K562 (cell line): ENCODE results near the gene BCL2L1. TPM values are rescaled to one million over a fixed set of nuclear protein-coding genes. Genes with fewer than 3 reads are reported as not detected.

Source experiments
- ATF1 ChIP-seq, 2 experiments: fragments of 450-650 bp in 1 of 2; IDR thresholded peaks; 2 replicates each; pipeline ENCODE4 v1.6.1; 2016; ENCODE audit warnings: missing compliant biosample characterization in 1 of 2, missing genetic modification characterization in 1 of 2
- BMI1 ChIP-seq: fragments of 150-350 bp; IDR thresholded peaks from 2 replicates; pipeline ENCODE4 v1.6.1; 2014; ENCODE audit warnings: low read length
- FOXJ3 ChIP-seq: sonication (generic); formaldehyde crosslinking; IDR thresholded peaks from 2 replicates; pipeline ENCODE4 v1.4.0; 2020; ENCODE audit warnings: mild to moderate bottlenecking, missing genetic modification reagents
- FOXK1 ChIP-seq: sonication (generic); formaldehyde crosslinking; IDR thresholded peaks from 2 replicates; pipeline ENCODE4 v1.8.0; 2022; ENCODE audit warnings: missing genetic modification reagents, mild to moderate bottlenecking, borderline replicate concordance
- HDAC6 ChIP-seq: IDR thresholded peaks from 2 replicates; pipeline ENCODE4 v1.6.1; 2012; ENCODE audit warnings: low read depth, mild to moderate bottlenecking, control low read depth, inconsistent platforms, low read length, moderate library complexity
- HDGF ChIP-seq: fragments of 450-650 bp; IDR thresholded peaks from 2 replicates; pipeline ENCODE4 v1.6.1; 2016
- HMGN3 ChIP-seq: IDR thresholded peaks from 2 replicates; pipeline ENCODE4 v1.6.1; 2011; ENCODE audit warnings: borderline replicate concordance, low read depth, mild to moderate bottlenecking, mixed read lengths, low read length; ENCODE audit not compliant: insufficient read length; ENCODE audit errors: extremely low read depth
- HOXB6 ChIP-seq: fragments of 250-450 bp; sonication (Bioruptor Pico); IDR thresholded peaks from 2 replicates; pipeline ENCODE4 v1.5.1; 2022; ENCODE audit warnings: mild to moderate bottlenecking, borderline replicate concordance
- NR0B1 ChIP-seq: fragments of 450-650 bp; IDR thresholded peaks from one replicate; pipeline ENCODE4 v1.6.1; 2018; ENCODE audit warnings: mild to moderate bottlenecking, moderate library complexity; ENCODE audit not compliant: partially characterized antibody
- NR4A1 ChIP-seq, 2 experiments: fragments of 250-450 bp in 1 of 2; fragments of 450-650 bp in 1 of 2; sonication (Bioruptor Pico) in 1 of 2; IDR thresholded peaks; 2 replicates each; pipeline versions ENCODE4 v1.4.0 to v1.6.1; 2016 to 2020; ENCODE audit warnings: mild to moderate bottlenecking in 2 of 2, missing compliant biosample characterization in 1 of 2, missing genetic modification characterization in 1 of 2, moderate library complexity in 1 of 2
- RCOR1 ChIP-seq, 2 experiments: IDR thresholded peaks; 2 replicates each; pipeline ENCODE4 v1.6.1; 2012; ENCODE audit warnings: low read depth in 2 of 2, low read length in 2 of 2, borderline replicate concordance in 1 of 2, improper control_type of control experiment in 1 of 2
- SMARCA5 ChIP-seq: fragments of 450-650 bp; IDR thresholded peaks from 2 replicates; pipeline ENCODE4 v1.6.1; 2016
- TAF7 ChIP-seq: fragments of 450-650 bp; IDR thresholded peaks from 2 replicates; pipeline ENCODE4 v1.6.1; 2016; ENCODE audit warnings: missing genetic modification characterization, missing compliant biosample characterization
- THRAP3 ChIP-seq: fragments of 450-650 bp; IDR thresholded peaks from 2 replicates; pipeline ENCODE4 v1.6.1; 2016; ENCODE audit warnings: mild to moderate bottlenecking, inconsistent platforms, borderline replicate concordance
- XRCC4 ChIP-seq: IDR thresholded peaks from one replicate; pipeline ENCODE4 v1.6.1; 2011; ENCODE audit not compliant: insufficient read depth, insufficient read length; ENCODE audit errors: extremely low read depth
- ZNF124 ChIP-seq: sonication (generic); formaldehyde crosslinking; IDR thresholded peaks from 2 replicates; pipeline ENCODE4 v1.8.1; 2022; ENCODE audit warnings: missing genetic modification reagents
- ZNF384 ChIP-seq: IDR thresholded peaks from 2 replicates; pipeline ENCODE4 v1.6.1; 2012; ENCODE audit warnings: low read depth, low read length, improper control_type of control experiment
- ZNF436 ChIP-seq: fragments of 250-450, 450-650 bp; sonication (Bioruptor Pico); formaldehyde crosslinking; IDR thresholded peaks from 2 replicates; pipeline ENCODE4 v1.7.0; 2020; ENCODE audit warnings: mild to moderate bottlenecking
- ZNF445 ChIP-seq: fragments of 250-450 bp; sonication (Bioruptor Pico); IDR thresholded peaks from 2 replicates; pipeline ENCODE4 v1.4.0; 2020; ENCODE audit warnings: low read depth, mild to moderate bottlenecking, moderate library complexity
- ZNF707 ChIP-seq: fragments of 250-450 bp; sonication (Bioruptor Pico); conservative IDR thresholded peaks from 2 replicates; pipeline ENCODE4 v1.8.0; 2022; ENCODE audit warnings: inconsistent platforms, mild to moderate bottlenecking, moderate library complexity
- ZNF75A ChIP-seq: fragments of 450-650 bp; formaldehyde crosslinking; IDR thresholded peaks from 2 replicates; pipeline ENCODE4 v1.4.0; 2020; ENCODE audit warnings: mild to moderate bottlenecking
- polyA plus RNA-seq, 8 experiments: library from polyadenylated mRNA; depleted of rRNA in 4 of 8; stranded (reverse) in 5 of 8; unstranded in 3 of 8; fragments of >200 nt; fragmentation: Nextera tagmentation in 2 of 8; fragmentation: Illumina TruSeq in 1 of 8; extraction: Ambion mirVana in 2 of 8; extraction: Trizol in 1 of 8; gene quantifications; 2 replicates each; pipeline versions ENCODE4 v1.2.1 to v1.2.3, GENCODE V29; 2011 to 2014; ENCODE audit warnings: inconsistent platforms in 1 of 8, missing spikeins in 1 of 8
- total RNA-seq, 7 experiments: library from RNA; depleted of rRNA in 6 of 7; stranded (reverse); fragments of >200 nt in 6 of 7; fragmentation: Illumina TruSeq in 2 of 7; extraction: Trizol in 2 of 7; gene quantifications; 2 replicates each; pipeline versions ENCODE4 v1.2.1 to v1.2.3, GENCODE V29; 2011 to 2021; ENCODE audit warnings: low replicate concordance in 1 of 7
- TF ChIP-seq, protein P1 (sequence below): sonication (generic); formaldehyde crosslinking; IDR thresholded peaks from 2 replicates; pipeline ENCODE4 v1.4.0; 2020; ENCODE audit warnings: mild to moderate bottlenecking, missing genetic modification reagents
- TF ChIP-seq, protein P2 (sequence below): fragments of 450-650 bp; formaldehyde crosslinking; IDR thresholded peaks from 2 replicates; pipeline ENCODE4 v1.4.0; 2020; ENCODE audit warnings: mild to moderate bottlenecking, moderate library complexity
- TF ChIP-seq, protein P3 (sequence below): fragments of 450-650 bp; IDR thresholded peaks from 2 replicates; pipeline ENCODE4 v1.6.1; 2016; ENCODE audit warnings: antibody characterized with exemption

Gene BCL2L1
- total and polyA plus RNA-seq, 9 of the 15 experiments (the other 6 are each of a cell fraction or from before 2014, with no cell fraction given), result 3.3 to 182 (median 120) TPM

- TF ChIP-seq, protein P1, sequence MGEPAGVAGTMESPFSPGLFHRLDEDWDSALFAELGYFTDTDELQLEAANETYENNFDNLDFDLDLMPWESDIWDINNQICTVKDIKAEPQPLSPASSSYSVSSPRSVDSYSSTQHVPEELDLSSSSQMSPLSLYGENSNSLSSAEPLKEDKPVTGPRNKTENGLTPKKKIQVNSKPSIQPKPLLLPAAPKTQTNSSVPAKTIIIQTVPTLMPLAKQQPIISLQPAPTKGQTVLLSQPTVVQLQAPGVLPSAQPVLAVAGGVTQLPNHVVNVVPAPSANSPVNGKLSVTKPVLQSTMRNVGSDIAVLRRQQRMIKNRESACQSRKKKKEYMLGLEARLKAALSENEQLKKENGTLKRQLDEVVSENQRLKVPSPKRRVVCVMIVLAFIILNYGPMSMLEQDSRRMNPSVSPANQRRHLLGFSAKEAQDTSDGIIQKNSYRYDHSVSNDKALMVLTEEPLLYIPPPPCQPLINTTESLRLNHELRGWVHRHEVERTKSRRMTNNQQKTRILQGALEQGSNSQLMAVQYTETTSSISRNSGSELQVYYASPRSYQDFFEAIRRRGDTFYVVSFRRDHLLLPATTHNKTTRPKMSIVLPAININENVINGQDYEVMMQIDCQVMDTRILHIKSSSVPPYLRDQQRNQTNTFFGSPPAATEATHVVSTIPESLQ (CRISPR knock-in tag), result peak; percentile 78; the same call in 1 of the 2 replicates
- TF ChIP-seq HDGF (no peak), ZNF384 (no peak), FOXJ3 (CRISPR knock-in tag) (no peak), SMARCA5 (no peak), HMGN3 (peak; percentile 60), ZNF436 (CRISPR knock-in tag) (no peak), THRAP3 (no peak), XRCC4 (no peak), TAF7 (tag) (no peak), RCOR1 (IDR thresholded peaks at IDR 0.05; ENCODE audit: borderline replicate concordance in 1 of 2, low read depth in 2 of 2, low read length in 2 of 2) (peak in 1 of 2 experiments; percentile 96; a peak in 3 of 4 replicates), ZNF124 (CRISPR knock-in tag) (no peak), ZNF707 (CRISPR knock-in tag) (no peak), FOXK1 (CRISPR knock-in tag) (no peak), ATF1 (CRISPR knock-in tag; IDR thresholded peaks at IDR 0.05) (no peak), ATF1 (tag; IDR thresholded peaks at IDR 0.05) (peak; percentile 61), NR0B1 (no peak), ZNF75A (no peak), ZNF445 (CRISPR knock-in tag) (no peak), HOXB6 (CRISPR knock-in tag) (no peak), NR4A1 (CRISPR knock-in tag; IDR thresholded peaks at IDR 0.05) (no peak), NR4A1 (tag; IDR thresholded peaks at IDR 0.05) (peak; percentile 90), HDAC6 (no peak), BMI1 (no peak)
- TF ChIP-seq, protein P2, sequence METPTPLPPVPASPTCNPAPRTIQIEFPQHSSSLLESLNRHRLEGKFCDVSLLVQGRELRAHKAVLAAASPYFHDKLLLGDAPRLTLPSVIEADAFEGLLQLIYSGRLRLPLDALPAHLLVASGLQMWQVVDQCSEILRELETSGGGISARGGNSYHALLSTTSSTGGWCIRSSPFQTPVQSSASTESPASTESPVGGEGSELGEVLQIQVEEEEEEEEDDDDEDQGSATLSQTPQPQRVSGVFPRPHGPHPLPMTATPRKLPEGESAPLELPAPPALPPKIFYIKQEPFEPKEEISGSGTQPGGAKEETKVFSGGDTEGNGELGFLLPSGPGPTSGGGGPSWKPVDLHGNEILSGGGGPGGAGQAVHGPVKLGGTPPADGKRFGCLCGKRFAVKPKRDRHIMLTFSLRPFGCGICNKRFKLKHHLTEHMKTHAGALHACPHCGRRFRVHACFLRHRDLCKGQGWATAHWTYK (CRISPR knock-in tag), result peak; percentile 78
- TF ChIP-seq, protein P3, sequence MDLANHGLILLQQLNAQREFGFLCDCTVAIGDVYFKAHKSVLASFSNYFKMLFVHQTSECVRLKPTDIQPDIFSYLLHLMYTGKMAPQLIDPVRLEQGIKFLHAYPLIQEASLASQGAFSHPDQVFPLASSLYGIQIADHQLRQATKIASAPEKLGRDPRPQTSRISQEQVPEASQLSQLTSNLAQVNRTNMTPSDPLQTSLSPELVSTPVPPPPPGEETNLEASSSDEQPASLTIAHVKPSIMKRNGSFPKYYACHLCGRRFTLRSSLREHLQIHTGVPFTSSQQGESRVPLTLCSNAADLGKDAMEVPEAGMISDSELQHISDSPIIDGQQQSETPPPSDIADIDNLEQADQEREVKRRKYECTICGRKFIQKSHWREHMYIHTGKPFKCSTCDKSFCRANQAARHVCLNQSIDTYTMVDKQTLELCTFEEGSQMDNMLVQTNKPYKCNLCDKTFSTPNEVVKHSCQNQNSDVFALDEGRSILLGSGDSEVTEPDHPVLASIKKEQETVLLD, result peak; percentile 58; the same call in 1 of the 2 replicates
These were observed 15.9 kb downstream of the BCL2L1 start (continued) for GRCh38 chr20:31706607-31707257.
